ENCODE results near the gene SFTA2. TPM values are rescaled to one million over a fixed set of nuclear protein-coding genes. Genes with fewer than 3 reads are reported as not detected.

SFTA2 gene
- total RNA-seq, 1 experiment from 2014 or later: not detected

DNA sequence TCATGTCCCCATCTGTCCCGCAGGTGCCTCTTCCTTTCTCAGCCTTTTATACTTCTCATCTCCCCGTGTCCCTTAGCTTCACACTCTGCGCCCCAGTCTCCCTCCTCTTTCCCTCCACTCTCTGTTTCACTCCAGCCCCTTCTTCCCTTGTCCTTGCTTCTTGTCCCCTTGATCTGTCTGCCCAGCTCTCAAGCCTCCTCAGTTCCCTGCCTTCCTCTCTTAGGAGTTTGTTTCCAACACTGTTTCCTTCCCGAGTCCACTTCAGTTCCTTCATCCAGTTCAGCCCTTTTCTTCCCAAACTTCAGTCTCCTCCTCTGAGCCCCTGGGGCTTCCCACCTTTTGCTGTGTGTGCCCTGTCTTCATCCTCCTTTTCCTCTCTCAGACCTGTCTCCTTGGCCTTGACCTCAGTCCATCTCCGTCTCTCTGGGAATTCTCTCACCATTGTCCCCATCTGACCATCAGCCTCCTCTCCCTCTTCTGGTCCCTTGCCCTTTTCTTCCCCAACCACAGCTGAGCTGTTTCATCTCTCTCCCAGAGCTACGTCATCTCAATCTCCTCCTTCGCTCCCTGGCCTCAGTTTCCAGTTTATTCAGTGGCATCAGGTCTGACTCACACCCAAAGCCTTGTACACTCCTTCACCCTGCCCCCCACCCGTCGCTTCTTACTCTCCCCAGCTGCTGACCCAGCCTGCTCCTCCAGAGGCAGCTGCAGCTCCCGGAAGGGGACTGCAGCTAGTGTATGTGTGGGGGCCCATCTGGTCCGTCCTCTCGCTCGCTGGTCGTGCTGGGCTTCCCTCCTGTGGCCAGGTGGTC lies 50.4 kb downstream of the SFTA2 start (continued):
- TF ChIP-seq, protein P1, sequence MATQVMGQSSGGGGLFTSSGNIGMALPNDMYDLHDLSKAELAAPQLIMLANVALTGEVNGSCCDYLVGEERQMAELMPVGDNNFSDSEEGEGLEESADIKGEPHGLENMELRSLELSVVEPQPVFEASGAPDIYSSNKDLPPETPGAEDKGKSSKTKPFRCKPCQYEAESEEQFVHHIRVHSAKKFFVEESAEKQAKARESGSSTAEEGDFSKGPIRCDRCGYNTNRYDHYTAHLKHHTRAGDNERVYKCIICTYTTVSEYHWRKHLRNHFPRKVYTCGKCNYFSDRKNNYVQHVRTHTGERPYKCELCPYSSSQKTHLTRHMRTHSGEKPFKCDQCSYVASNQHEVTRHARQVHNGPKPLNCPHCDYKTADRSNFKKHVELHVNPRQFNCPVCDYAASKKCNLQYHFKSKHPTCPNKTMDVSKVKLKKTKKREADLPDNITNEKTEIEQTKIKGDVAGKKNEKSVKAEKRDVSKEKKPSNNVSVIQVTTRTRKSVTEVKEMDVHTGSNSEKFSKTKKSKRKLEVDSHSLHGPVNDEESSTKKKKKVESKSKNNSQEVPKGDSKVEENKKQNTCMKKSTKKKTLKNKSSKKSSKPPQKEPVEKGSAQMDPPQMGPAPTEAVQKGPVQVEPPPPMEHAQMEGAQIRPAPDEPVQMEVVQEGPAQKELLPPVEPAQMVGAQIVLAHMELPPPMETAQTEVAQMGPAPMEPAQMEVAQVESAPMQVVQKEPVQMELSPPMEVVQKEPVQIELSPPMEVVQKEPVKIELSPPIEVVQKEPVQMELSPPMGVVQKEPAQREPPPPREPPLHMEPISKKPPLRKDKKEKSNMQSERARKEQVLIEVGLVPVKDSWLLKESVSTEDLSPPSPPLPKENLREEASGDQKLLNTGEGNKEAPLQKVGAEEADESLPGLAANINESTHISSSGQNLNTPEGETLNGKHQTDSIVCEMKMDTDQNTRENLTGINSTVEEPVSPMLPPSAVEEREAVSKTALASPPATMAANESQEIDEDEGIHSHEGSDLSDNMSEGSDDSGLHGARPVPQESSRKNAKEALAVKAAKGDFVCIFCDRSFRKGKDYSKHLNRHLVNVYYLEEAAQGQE (IDR thresholded peaks at IDR 0.05; ENCODE audit: low read depth): no peak
- TF ChIP-seq ELF1 (IDR thresholded peaks at IDR 0.05; ENCODE audit: borderline replicate concordance, low read depth) (no peak), EGR1 (IDR thresholded peaks at IDR 0.05; ENCODE audit: low read depth) (no peak), ZNF274 (IDR thresholded peaks at IDR 0.05; ENCODE audit: low read depth, low read length) (no peak), RAD21 (IDR thresholded peaks at IDR 0.05; ENCODE audit: low read depth) (no peak), TCF7L2 (IDR thresholded peaks at IDR 0.05; ENCODE audit: borderline replicate concordance, extremely low read depth, insufficient read depth, insufficient read length) (no peak), SIN3A (IDR thresholded peaks at IDR 0.05; ENCODE audit: low read depth) (no peak), CBX3 (IDR thresholded peaks at IDR 0.05; ENCODE audit: low read depth) (no peak), MAX (IDR thresholded peaks at IDR 0.05) (no peak)

Small RNA genes within 50 kb of the gene (microRNA-seq; reads per million reads assigned to microRNA genes)
- gene MIR4640 (ENCODE audit: borderline number of aligned reads): 2.4 reads per million

Other genes starting within 250 kb of the SFTA2 start
- 33.6 TPM for gene PPP1R18, start 245.5 kb downstream of the SFTA2 start, total RNA-seq (2021; ENCODE audit: unreplicated experiment)
- 13.6 TPM for gene NRM, start 241.2 kb downstream of the SFTA2 start, total RNA-seq (2021; ENCODE audit: unreplicated experiment)
- gene MDC1, start 214.9 kb downstream of the SFTA2 start, total RNA-seq (2021; ENCODE audit: unreplicated experiment): 75.8 TPM
- 886 TPM for gene TUBB, start 211.8 kb downstream of the SFTA2 start, total RNA-seq (2021; ENCODE audit: unreplicated experiment)
- 117 TPM for gene FLOT1, start 189.5 kb downstream of the SFTA2 start, total RNA-seq (2021; ENCODE audit: unreplicated experiment)
- 952 TPM for gene IER3, start 187.6 kb downstream of the SFTA2 start, total RNA-seq (2021; ENCODE audit: unreplicated experiment)
- gene DDR1, start 47.7 kb downstream of the SFTA2 start, total RNA-seq (2021; ENCODE audit: unreplicated experiment): 211 TPM
- 59.7 TPM for gene GTF2H4, start 24.0 kb downstream of the SFTA2 start, total RNA-seq (2021; ENCODE audit: unreplicated experiment)
- gene VARS2, start 17.9 kb downstream of the SFTA2 start, total RNA-seq (2021; ENCODE audit: unreplicated experiment): 39.8 TPM
- gene MUCL3, start 8.8 kb upstream of the SFTA2 start, total RNA-seq (2021; ENCODE audit: unreplicated experiment): 0.15 TPM
- not detected for gene MUC21, start 51.5 kb upstream of the SFTA2 start, total RNA-seq (2021; ENCODE audit: unreplicated experiment)
- not detected for gene MUC22, start 78.3 kb upstream of the SFTA2 start, total RNA-seq (2021; ENCODE audit: unreplicated experiment)
- gene C6orf15, start 180.4 kb upstream of the SFTA2 start, total RNA-seq (2021; ENCODE audit: unreplicated experiment): not detected
- gene PSORS1C1, start 182.6 kb upstream of the SFTA2 start, total RNA-seq (2021; ENCODE audit: unreplicated experiment): 9.8 TPM
- 0.12 TPM for gene CDSN, start 188.3 kb upstream of the SFTA2 start, total RNA-seq (2021; ENCODE audit: unreplicated experiment)
- gene PSORS1C2, start 206.9 kb upstream of the SFTA2 start, total RNA-seq (2021; ENCODE audit: unreplicated experiment): not detected
- 40.7 TPM for gene CCHCR1, start 225.6 kb upstream of the SFTA2 start, total RNA-seq (2021; ENCODE audit: unreplicated experiment)
- gene TCF19, start 226.4 kb upstream of the SFTA2 start, total RNA-seq (2021; ENCODE audit: unreplicated experiment): 15.4 TPM
- 1.9 TPM for gene POU5F1, start 238.5 kb upstream of the SFTA2 start, total RNA-seq (2021; ENCODE audit: unreplicated experiment)